MM.1S (cell line): Measurements from ENCODE around the gene ISG15.
"Not testable (repeated sequence)": the region's sequence is repeated elsewhere in the genome, so short reads cannot be mapped to it uniquely, and the experiment has no call there.

Experiments used
- DNase-seq: peaks from one replicate; pipeline ENCODE4 v3.0.0-alpha.2; 2015
- H2AFZ ChIP-seq: fragments of 300-600 bp; sonication (generic); 2 replicates; pipeline ENCODE4 v1.6.0; 2016; ENCODE audit warnings: antibody characterized with exemption, low read length
- H3F3A ChIP-seq: fragments of 300-600 bp; sonication (generic); 2 replicates; pipeline ENCODE4 v1.6.1; 2016; ENCODE audit warnings: mild to moderate bottlenecking, antibody characterized with exemption, low read length, moderate library complexity, mixed read lengths; ENCODE audit not compliant: insufficient read depth
- H3K27ac ChIP-seq: fragments of 300-600 bp; sonication (generic); 2 replicates; pipeline ENCODE4 v1.5.1; 2016; ENCODE audit warnings: mild to moderate bottlenecking, low read length
- H3K27me3 ChIP-seq: fragments of 300-600 bp; sonication (generic); replicated peaks from 2 replicates; pipeline ENCODE4 v1.6.0; 2016; ENCODE audit warnings: low read length; ENCODE audit not compliant: insufficient read depth
- H3K36me3 ChIP-seq: fragments of 300-600 bp; sonication (generic); replicated peaks from 2 replicates; pipeline ENCODE4 v1.6.1; 2016; ENCODE audit warnings: mild to moderate bottlenecking, low read length, mixed read lengths; ENCODE audit not compliant: insufficient read depth
- H3K4me1 ChIP-seq: fragments of 300-600 bp; sonication (generic); 2 replicates; pipeline ENCODE4 v1.6.1; 2016; ENCODE audit warnings: low read length, mixed read lengths
- H3K4me2 ChIP-seq: fragments of 300-600 bp; sonication (generic); 2 replicates; pipeline ENCODE4 v1.6.0; 2016; ENCODE audit warnings: low read depth, low read length
- H3K4me3 ChIP-seq: fragments of 300-600 bp; sonication (generic); 2 replicates; pipeline ENCODE4 v1.5.1; 2016; ENCODE audit warnings: low read length, mixed read lengths
- H3K79me2 ChIP-seq: fragments of 300-600 bp; sonication (generic); 2 replicates; pipeline ENCODE4 v1.6.1; 2016; ENCODE audit warnings: mixed run types, low read length, mixed read lengths
- H3K9ac ChIP-seq: fragments of 300-600 bp; sonication (generic); 2 replicates; pipeline ENCODE4 v1.6.1; 2016; ENCODE audit warnings: low read length, mixed read lengths
- H3K9me2 ChIP-seq: fragments of 300-600 bp; sonication (generic); replicated peaks from 2 replicates; pipeline ENCODE4 v1.6.1; 2016; ENCODE audit warnings: mild to moderate bottlenecking, low read length, mixed read lengths; ENCODE audit not compliant: insufficient read depth
- H3K9me3 ChIP-seq: fragments of 300-600 bp; sonication (generic); replicated peaks from 2 replicates; pipeline ENCODE4 v1.6.1; 2016; ENCODE audit warnings: mild to moderate bottlenecking, low read length, mixed read lengths; ENCODE audit not compliant: insufficient read depth
- H4K20me1 ChIP-seq: fragments of 300-600 bp; sonication (generic); 2 replicates; pipeline ENCODE4 v1.6.1; 2016; ENCODE audit warnings: mild to moderate bottlenecking, low read length, moderate library complexity, mixed read lengths; ENCODE audit not compliant: insufficient read depth
- CTCF ChIP-seq: fragments of 300-600 bp; sonication (generic); IDR thresholded peaks from 2 replicates; pipeline ENCODE4 v1.5.1; 2016; ENCODE audit warnings: antibody characterized with exemption, low read length, mixed read lengths
- EZH2 ChIP-seq: fragments of 300-600 bp; sonication (generic); optimal IDR thresholded peaks from 2 replicates; pipeline ENCODE3; 2017; ENCODE audit warnings: low read depth, mild to moderate bottlenecking, antibody characterized with exemption, low read length, mixed read lengths
- EZH2phosphoT487 ChIP-seq: fragments of 300-600 bp; sonication (generic); IDR thresholded peaks from 2 replicates; pipeline ENCODE4 v1.6.1; 2018; ENCODE audit warnings: antibody characterized with exemption, low read length

Gene ISG15

DNA sequence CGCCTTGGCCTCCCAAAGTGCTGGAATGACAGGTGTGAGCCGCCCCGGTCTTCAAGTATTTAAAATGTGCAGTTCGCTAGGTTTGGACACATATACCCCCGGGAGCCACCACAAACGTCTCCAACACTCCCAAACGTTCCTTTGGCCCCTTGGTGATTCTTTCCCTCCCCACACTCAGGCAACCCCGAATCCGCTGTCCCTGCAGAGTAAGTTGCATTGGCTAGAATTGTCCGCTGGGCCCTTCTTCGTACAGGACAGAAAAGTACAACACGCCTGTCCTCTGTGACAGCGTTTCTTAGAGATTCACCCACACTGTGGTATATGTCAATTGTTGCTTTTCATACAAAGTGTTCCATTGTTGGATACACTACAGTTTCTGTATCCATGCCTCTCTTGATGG, 28.2 kb upstream of the ISG15 start:
- no peak overlapping the region for H3K4me3 ChIP-seq
- no peak for DNase-seq
- no peak overlapping the region for H2AFZ ChIP-seq
- H3K4me1 ChIP-seq, result peaks cover 6% of the 10 kb centered on the region; the same call in 1 of the 2 replicates
- H3K27ac ChIP-seq, result no peak overlapping the region
- no peak overlapping the region for H3K9ac ChIP-seq
- no peak overlapping the region for H3K4me2 ChIP-seq
- no peak for TF ChIP-seq CTCF
- TF ChIP-seq EZH2phosphoT487, result no peak
- TF ChIP-seq EZH2, result no peak
- H3K36me3 ChIP-seq, result no peaks in the 10 kb centered on the region
- no peaks in the 10 kb centered on the region for H4K20me1 ChIP-seq
- H3K27me3 ChIP-seq, result peaks cover 94% of the 10 kb centered on the region
- no peaks in the 10 kb centered on the region for H3K9me2 ChIP-seq
- no peaks in the 10 kb centered on the region for H3K79me2 ChIP-seq
- H3F3A ChIP-seq, result no peaks in the 10 kb centered on the region
- H3K9me3 ChIP-seq, result no peaks in the 10 kb centered on the region

DNA sequence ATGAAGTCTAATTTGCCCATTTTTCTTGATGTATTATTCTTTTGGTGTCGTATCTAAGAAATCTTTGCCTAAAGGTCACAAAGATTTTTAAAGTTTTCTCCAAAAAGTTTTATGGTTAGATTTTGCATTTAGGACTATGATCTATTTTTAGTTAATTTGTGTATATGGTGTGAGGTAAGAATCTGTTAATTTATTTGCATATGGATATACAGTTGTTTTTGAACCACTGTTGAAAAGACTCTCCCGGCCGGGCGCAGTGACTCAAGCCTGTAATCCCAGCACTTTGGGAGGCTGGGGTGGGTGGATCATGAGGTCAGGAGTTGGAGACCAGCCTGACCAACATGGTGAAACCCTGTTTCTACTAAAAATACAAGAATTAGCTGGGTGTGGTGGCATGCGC, 25.2 kb upstream of the ISG15 start:
- H3K9me2 ChIP-seq, H2AFZ ChIP-seq, H3K36me3 ChIP-seq, H3K9me3 ChIP-seq, H3K27ac ChIP-seq, DNase-seq, H3K4me1 ChIP-seq, H3K9ac ChIP-seq, H3K4me2 ChIP-seq, H3K79me2 ChIP-seq, H4K20me1 ChIP-seq, H3K4me3 ChIP-seq, H3F3A ChIP-seq: not testable (repeated sequence)
- peaks cover 92% of the 10 kb centered on the region for H3K27me3 ChIP-seq

DNA sequence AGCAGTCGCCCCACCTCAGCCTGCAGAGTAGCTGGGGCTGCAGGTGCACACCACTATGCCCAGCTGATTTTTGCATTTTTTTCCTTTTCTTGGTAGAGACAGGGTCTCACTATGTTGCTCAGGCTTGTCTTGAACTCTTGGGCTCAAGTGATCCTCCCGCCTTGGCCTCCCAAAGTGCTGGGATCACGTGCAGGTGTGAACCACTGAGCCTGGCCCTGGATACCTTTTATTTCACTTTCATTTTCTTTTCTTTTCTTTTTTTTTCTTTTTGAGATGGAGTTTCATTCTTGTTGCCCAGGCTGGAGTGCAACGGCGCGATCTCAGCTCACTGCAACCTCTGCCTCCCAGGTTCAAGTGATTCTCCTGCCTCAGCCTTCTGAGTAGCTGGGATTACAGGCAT, 22.0 kb upstream of the ISG15 start:
- H3K27me3 ChIP-seq, result peaks cover 94% of the 10 kb centered on the region
- H3K9ac ChIP-seq, H3K79me2 ChIP-seq, H4K20me1 ChIP-seq, H3K9me2 ChIP-seq, H3K4me1 ChIP-seq, H3K27ac ChIP-seq, H2AFZ ChIP-seq, H3K36me3 ChIP-seq, H3K4me2 ChIP-seq, DNase-seq, H3F3A ChIP-seq, H3K9me3 ChIP-seq, H3K4me3 ChIP-seq: not testable (repeated sequence)

GRCh38 chr1:991895-992294, 21.4 kb upstream of the ISG15 start:
- Histone ChIP-seq H3K27me3 (peaks cover 90% of the 10 kb centered on the region), H4K20me1 (no peaks in the 10 kb centered on the region), H3K9me3 (no peaks in the 10 kb centered on the region), H3K4me1 (no peaks in the 10 kb centered on the region), H3F3A (no peaks in the 10 kb centered on the region), H3K36me3 (no peaks in the 10 kb centered on the region), H3K4me3 (no peak overlapping the region), H3K4me2 (no peak overlapping the region), H3K27ac (no peak overlapping the region), H3K9me2 (no peaks in the 10 kb centered on the region), H3K9ac (no peak overlapping the region), H2AFZ (no peak overlapping the region), H3K79me2 (no peaks in the 10 kb centered on the region)
- TF ChIP-seq EZH2phosphoT487 (no peak), CTCF (no peak), EZH2 (no peak)
- no peak for DNase-seq
